ENCODE measurements around the gene DPYD.

The DPYD gene

DNA sequence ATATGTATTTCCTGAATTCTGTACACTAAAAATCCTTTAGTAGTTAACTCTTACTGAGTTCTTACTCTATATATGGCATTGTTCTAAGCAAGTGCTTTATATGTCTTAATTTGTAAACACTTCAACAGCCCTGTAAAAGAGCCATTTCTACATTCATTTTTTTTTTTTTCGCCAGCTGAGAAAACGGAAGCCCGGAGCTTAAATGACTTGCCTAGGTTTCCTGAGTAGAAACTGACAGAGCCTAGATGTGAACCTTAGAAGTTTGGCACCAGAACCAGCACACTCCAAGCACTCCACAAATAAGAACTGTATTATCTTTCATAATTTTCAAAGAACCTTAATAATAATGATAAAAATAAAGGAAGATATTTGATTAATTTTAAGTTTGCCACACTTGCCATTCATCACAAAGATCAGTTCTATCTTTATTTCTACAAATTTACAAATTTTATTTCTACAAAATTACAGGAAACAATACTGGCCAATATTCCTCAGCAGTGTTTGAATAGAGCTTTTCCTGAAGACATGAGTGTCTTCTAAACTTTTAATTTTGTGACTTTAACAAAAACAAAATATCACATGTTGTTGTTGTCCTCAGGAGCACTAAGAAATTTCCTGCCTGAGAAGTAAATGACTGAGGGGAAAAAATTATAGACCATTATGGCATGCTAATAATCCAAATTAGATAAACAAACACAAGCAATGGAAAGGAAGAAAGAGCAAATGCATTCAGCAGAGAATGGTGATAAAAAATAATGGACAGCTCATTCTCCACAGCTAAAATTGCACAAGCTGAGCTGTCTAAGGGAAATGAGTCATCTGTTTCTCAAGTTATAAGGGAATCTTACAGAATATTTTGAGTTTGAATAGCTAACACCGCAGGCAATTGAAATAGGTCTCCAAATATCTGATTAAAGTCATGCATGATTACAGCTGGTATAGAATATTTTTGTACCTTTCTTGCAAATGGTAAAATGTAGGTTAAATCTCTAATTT is 71.2 kb downstream of the DPYD start:
- no peaks in the 10 kb centered on the region for H3K9me3 ChIP-seq (ENCODE audit: severe bottlenecking)
- no peaks in the 10 kb centered on the region for H3K36me3 ChIP-seq
- no peak overlapping the region for H3K4me3 ChIP-seq (ENCODE audit: low read depth, low read length)
- TF ChIP-seq, protein P1, sequence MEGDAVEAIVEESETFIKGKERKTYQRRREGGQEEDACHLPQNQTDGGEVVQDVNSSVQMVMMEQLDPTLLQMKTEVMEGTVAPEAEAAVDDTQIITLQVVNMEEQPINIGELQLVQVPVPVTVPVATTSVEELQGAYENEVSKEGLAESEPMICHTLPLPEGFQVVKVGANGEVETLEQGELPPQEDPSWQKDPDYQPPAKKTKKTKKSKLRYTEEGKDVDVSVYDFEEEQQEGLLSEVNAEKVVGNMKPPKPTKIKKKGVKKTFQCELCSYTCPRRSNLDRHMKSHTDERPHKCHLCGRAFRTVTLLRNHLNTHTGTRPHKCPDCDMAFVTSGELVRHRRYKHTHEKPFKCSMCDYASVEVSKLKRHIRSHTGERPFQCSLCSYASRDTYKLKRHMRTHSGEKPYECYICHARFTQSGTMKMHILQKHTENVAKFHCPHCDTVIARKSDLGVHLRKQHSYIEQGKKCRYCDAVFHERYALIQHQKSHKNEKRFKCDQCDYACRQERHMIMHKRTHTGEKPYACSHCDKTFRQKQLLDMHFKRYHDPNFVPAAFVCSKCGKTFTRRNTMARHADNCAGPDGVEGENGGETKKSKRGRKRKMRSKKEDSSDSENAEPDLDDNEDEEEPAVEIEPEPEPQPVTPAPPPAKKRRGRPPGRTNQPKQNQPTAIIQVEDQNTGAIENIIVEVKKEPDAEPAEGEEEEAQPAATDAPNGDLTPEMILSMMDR (IDR thresholded peaks at IDR 0.05; ENCODE audit: low read depth, low read length), result no peak
- H3K27ac ChIP-seq, result no peak overlapping the region
- no peaks in the 10 kb centered on the region for H3K27me3 ChIP-seq (ENCODE audit: insufficient read depth, low read depth, severe bottlenecking)
- no peak for DNase-seq

DNA sequence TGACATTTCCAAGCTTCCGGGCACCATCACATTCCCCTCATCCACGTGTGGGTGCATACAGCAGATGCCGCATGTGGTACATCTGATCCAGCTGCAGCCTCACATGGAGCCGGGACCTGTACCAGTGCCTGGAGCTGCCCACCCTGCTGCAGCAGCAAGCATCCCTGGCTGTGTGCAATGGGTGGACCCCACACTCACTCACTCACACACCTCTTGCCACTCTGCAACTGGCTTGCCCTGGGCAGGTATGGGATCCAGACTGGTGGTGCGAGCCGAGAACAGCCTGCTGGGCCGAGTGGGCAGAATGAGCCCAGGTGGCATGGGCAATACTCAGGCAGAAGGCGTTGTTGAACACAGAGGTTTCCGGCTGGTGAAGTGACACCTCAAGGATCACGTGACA is 75.0 kb downstream of the DPYD start:
- no peak overlapping the region for H3K4me3 ChIP-seq (ENCODE audit: low read depth, low read length)
- no peaks in the 10 kb centered on the region for H3K27me3 ChIP-seq (ENCODE audit: insufficient read depth, low read depth, severe bottlenecking)
- no peaks in the 10 kb centered on the region for H3K9me3 ChIP-seq (ENCODE audit: severe bottlenecking)
- DNase-seq, result no peak
- no peak overlapping the region for H3K27ac ChIP-seq
- TF ChIP-seq, protein P1 (IDR thresholded peaks at IDR 0.05; ENCODE audit: low read depth, low read length), result no peak
- H3K36me3 ChIP-seq, result no peaks in the 10 kb centered on the region

DNA sequence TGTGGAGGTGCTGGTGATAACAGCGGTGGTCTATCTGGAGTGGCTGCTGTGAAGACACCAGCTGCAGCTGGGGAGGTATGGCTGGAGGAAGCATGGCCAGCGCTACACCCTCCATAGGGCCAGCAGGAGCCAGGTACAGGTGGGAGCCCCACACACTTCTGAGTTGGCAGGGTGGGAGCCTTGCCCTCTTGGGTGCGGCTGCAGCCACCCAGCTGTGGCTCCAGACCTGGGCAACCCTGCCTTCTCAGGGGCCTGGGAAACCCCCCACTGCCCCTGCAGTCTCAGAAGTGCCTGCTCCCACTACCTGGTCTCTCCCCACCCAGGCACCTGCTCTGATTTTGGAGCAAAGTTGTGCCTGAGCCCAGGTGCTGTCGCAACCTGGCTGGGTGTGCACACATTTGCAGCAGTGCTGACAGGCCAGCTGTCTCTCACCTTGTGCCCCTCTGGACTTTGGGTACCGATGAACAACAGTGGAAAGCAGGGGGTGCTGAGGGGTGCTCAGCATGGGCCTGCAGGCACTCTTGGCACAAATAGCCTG is 76.2 kb downstream of the DPYD start:
- H3K9me3 ChIP-seq (ENCODE audit: severe bottlenecking), result no peaks in the 10 kb centered on the region
- no peak for DNase-seq
- no peaks in the 10 kb centered on the region for H3K36me3 ChIP-seq
- TF ChIP-seq, protein P1 (IDR thresholded peaks at IDR 0.05; ENCODE audit: low read depth, low read length), result no peak
- no peak overlapping the region for H3K4me3 ChIP-seq (ENCODE audit: low read depth, low read length)
- no peak overlapping the region for H3K27ac ChIP-seq
- H3K27me3 ChIP-seq (ENCODE audit: insufficient read depth, low read depth, severe bottlenecking), result no peaks in the 10 kb centered on the region

DNA sequence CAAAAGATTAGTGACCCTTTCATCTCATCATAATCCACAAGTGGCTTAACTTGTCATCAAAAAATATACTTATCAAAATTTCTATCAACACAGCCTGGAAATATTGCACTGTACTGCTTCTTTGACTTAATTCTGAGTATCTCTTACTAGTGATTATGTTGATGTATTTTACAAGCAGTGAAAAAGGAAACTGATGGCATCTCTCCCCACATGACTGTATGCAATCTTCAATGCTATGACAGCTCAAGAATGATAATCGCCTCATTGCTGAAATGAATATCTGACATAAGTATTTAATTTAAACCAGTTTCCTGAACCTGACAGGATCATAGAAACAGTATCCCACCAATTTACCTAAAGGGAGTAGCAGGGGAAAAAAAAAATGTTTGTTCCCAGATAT is 79.5 kb downstream of the DPYD start:
- DNase-seq, result no peak
- H3K27me3 ChIP-seq (ENCODE audit: insufficient read depth, low read depth, severe bottlenecking), result no peaks in the 10 kb centered on the region
- no peak overlapping the region for H3K27ac ChIP-seq
- H3K4me3 ChIP-seq (ENCODE audit: low read depth, low read length), result no peak overlapping the region
- H3K36me3 ChIP-seq, result no peaks in the 10 kb centered on the region
- H3K9me3 ChIP-seq (ENCODE audit: severe bottlenecking), result no peaks in the 10 kb centered on the region
- TF ChIP-seq, protein P1 (IDR thresholded peaks at IDR 0.05; ENCODE audit: low read depth, low read length), result no peak

DNA sequence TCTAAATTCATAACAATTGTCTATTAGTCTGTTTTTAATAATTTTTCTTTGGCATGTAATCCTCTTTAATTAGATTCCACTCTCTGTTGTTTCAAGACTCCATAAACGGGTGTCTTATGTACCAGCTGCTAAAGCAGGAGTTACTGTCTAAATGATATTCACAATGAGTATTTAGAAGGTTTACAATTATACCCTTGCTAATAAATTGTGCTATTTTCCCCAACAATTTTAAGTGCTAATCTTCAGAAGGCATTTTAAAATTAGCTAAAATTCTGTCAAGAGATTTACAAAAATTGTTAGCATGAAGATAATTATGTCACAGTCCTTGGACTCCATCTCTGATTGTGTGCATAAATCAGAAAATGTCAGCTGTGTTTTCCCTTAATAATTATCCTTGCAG is 83.7 kb downstream of the DPYD start:
- H3K27ac ChIP-seq, result no peak overlapping the region
- DNase-seq, result no peak
- TF ChIP-seq, protein P1 (IDR thresholded peaks at IDR 0.05; ENCODE audit: low read depth, low read length), result no peak

More for the DNA sequence above, 83.7 kb downstream of the DPYD start:
- no peaks in the 10 kb centered on the region for H3K36me3 ChIP-seq
- no peak overlapping the region for H3K4me3 ChIP-seq (ENCODE audit: low read depth, low read length)
- H3K27me3 ChIP-seq (ENCODE audit: insufficient read depth, low read depth, severe bottlenecking), result no peaks in the 10 kb centered on the region
- H3K9me3 ChIP-seq (ENCODE audit: severe bottlenecking), result no peaks in the 10 kb centered on the region
